ENCODE data around the gene SH2D1B.

Gene SH2D1B

DNA sequence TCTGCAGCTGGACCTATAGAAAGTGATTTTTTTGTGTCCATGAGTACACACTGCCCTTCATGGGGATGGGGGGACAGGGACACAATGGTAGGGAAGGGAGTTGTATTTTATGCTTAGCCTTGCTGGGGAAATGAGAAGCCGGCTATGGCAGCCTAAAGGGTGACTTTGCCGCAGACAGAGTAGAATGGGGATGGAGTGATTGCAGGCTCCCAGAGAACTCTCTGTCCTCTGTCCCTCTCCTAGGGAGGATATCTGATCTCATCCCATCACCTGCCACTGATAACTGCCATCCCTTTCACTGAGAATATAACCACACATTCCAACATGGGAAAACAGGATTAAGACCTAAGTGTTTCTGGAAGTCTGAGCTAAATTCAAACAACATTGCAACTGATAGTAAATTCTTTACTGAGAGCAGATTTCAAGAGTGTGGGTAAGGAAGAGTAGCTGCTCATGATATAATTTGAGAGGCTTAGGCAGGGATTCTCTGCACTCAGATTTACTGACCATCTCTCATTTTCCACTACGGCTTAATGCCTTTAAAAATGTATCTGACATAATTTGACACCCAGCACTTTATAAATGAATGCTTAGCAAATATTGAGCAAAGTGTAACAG, 13.9 kb downstream of the SH2D1B start:
- no peak for DNase-seq

DNA sequence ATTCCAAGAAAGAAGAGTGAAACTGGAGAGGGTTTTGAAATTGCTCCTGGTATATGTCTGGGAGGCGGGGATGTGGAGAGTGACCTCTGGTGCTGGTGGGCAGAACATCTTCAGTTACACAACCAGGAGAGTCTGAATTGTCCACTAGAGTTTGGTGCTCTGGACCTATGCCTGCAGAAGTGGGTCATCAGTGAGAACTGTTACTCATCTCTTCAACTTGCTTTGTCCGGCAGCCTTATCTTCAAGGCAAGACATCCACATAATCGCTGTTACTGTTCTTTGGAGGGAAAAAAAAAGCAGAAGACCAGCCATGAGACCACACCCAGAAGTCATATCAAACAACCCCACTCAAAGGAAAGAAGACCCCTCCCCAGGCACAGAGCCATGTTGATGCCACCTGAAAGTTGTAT, 14.9 kb downstream of the SH2D1B start:
- no peak for DNase-seq

DNA sequence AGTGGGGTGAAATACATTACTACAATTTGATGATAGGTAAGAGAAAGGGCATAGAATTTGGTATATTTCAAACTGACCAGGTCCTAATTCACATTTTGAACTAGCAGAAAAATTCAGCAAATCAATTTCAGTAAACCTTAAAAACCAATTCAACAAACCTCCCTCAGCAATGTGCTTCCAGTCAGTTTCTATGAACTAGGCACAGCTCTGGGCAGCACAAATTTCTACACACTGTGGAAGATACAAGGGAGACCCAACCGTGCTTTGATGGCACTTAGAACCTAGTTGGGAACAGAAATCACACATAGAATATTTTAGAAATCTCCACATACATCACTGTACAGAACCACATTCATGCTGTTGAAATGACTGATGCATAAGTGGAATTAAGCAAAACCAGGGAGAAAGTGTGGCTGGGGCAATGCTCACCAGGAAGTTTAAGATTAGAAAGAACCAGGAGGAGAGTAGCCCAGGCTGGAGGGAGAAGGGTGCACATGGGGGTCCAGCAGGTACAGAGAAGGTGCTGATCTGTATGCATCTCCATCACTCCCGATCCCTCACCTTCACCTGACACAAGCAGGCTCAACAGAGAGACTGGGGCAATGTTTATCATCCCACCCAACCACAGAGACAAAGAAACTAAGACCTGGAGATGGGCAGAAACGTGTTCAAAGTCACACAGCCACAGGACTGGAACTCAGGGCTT, 15.6 kb downstream of the SH2D1B start:
- no peak for DNase-seq

DNA sequence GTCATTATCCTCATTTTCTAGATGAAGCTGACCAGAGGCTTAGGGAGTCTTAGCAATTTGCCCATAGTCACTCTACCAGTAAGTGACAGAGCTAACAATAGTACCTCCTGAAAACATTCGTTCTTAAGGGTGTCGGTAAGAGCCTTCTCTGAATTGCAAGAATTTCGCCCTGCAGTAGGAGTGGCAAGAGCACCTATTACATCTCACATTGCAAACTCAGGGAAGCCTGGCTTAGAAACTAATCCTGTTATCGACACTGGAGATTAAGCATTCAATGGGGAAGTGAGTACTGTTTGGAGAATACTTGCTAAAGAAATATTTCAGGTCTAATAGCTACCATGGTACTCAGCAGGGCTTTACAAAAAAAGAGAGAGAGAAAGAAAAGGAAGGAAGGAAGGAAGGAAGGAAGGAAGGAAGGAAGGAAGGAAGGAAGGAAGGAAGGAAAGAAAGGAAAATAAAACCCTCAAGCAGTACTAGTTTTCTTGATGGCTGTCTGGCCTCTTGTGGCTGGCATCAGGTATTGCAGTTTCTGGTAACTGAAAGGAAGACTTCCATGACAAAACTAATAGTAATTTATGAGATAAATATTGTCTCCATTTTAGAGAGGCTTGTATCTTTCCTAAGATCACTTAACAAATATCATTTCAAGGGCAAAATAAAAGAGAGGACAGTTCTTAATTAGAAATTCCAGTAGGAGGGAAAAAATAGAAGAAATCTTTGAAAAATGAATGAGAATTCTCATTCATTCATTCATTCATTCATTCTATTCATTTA, 20.0 kb downstream of the SH2D1B start:
- DNase-seq, result no peak

DNA sequence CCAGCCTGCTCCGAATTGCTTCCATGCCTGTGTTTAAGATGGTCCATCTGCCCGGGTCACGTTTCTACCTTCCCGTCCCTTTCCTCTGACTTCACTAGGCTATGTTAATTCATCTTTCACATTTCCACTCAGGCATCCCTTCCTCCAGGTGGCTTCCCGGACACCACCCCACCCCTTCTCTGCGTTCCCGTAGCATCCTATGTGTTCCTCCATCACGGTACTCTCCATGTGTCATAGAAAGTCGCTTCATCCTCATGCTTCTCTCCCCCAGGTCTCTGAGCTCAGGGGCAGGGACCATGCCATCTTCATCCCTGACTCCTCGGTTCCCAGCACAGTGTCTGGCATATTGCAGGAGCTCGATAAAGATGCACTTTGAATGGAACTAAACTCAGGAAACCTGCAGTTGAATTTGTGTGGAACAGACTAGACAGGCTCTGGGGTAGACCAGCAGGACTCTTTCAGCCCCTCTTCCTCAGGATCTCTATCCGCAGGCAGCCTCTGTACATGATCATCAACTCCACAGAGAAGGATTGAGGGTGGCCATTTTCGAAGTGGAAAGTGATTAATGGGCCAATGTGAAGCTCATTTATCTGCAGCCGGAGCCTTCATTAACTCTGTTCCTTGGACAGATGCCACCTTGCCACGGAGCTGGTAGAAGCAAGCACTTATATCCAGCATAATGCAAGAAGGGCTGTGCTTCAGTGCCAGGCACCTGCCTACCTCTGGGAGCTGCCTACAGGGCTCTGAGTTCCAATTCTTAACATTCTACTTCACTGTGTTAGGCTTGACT, 21.3 kb downstream of the SH2D1B start:
- no peak for DNase-seq

DNA sequence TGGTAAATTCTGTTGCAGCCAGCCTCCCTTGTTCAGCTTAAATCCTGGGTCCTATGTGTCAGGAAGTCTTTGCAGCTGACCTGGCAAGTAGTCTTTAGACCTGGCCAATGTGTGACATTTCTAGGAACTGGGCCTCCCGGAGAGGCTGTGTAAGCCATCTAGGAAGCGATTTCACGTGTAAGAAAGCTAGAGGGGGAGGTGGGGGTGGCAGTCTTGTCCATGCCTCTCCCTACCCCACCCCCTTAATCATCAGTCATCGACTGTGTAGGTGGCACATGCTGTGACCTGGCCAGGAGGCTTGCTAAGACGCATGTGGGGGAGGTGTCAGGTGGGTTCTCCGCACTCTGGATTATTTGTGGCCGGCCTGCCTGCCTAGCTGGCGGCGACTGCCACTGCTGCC, 22.0 kb downstream of the SH2D1B start:
- no peak for DNase-seq

DNA sequence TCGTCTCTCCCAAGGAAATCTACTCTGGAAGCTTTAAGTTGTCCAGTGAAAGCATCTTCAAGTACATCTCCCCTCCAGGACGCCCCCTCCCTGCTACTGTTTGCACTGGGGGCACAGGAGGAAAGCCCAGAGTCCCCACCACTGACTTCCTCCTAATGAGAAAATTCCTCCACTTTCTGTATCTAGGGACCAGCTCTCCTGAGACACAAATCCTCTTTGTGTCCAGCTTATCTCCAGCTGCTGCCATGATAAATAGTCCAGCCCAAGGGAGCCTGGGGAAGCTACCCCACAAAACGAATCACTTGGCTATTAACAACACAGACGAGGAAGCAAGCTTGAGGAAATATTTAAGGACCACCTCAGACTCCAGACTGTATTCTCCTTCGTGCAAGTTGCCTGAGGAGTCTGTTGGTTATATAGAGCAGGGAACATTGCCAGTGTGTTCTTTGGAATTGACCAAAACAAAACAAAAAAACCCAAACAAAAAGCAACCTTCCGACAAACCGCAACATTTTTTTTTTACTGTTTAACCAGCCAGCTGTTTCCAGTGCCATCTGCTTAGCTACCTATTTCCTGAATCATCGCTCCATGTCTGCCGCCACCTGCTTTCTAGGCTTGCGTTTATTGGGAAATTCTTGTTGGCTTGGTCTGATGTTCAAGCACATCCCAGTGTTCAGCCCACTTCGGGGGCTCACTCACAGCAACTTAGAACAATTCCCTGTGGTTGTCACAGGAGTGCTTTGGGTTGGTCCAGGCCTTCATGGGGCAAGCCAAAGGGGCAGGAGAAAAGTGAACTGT, 22.7 kb downstream of the SH2D1B start:
- DNase-seq, result no peak

DNA sequence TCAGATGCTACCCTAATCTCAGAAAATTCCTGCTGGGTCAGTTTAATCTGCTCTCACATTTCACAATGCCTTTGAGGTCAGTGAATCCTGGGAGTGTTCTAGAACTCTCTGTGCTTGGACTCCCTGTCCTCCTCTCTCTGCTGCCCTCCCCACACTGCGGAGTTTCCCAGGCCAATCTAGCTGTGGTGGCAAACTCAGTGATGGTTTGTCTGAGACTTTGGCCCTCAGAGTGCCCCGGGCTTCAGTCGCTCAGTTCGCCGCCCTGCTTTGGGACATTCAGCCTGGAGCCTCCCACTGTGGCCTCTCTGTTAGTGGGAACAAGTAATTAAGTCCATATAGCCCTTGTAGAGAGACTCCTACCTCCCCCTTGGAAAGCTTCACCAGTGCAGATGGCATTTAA, 23.3 kb downstream of the SH2D1B start:
- no peak for DNase-seq

DNA sequence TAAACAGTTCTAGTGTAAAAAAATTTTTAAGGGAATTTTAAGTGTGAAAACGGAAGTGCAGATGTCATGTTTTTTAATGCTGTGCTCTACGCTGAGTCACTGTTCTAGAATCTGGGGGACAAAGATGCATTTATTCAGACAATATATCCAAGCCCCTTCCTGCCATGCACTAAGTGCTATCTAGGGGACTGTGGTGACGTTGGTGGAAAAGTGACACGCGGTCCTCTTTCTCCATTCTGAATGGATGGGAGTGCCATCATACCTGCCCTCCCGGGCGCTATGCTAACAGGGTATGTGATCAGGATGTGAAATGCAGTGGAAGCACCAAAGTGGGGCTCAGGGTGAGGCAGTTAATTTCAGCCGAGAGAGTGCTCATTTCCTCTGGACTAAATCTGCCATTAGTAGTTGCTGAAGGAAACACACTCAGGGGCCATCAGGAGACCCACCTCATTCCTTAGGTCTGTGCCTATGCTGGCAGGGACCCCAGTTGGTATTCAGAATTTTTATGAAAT, 23.8 kb downstream of the SH2D1B start:
- DNase-seq, result no peak

DNA sequence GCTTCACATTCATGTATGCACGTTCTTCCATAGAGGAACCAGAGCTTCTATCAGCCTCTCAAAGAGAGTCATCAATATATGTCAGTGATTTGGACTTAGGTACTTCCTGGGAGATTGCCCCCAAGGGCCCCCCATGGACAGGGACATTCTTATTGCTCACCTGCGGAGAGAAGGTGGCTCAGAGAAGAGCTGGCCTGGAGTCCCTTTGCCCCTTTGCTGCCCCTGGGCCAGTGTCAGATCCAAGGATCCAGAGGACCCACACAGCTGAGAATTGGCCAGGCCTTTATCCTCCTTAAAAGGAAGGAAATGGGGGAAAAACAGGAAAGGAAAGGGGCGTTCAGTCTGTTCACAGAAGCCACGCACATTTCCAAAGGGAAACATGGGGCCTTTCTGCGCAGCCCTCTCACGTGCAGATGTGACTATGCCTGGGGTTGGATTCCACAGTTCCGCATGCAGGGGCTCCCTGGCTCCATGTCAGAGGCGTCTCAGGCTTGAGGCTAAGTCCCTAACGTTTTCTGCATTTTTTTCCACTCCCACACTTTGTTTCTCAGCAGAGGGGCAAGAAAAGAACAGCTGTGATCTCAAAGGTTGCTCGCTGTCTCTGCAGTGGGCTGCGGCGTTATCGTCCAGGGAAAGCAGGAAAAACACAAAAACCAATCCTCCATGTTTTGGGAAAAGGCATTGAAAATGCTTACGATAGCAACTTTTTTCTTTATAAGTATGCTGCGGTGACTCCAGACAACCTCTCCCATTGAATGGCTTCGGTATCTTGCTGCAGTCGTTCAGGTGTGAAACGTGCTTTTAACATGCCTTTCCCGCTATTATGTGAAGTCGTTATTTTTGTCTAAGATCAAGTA, 24.5 kb downstream of the SH2D1B start:
- DNase-seq, result no peak

DNA sequence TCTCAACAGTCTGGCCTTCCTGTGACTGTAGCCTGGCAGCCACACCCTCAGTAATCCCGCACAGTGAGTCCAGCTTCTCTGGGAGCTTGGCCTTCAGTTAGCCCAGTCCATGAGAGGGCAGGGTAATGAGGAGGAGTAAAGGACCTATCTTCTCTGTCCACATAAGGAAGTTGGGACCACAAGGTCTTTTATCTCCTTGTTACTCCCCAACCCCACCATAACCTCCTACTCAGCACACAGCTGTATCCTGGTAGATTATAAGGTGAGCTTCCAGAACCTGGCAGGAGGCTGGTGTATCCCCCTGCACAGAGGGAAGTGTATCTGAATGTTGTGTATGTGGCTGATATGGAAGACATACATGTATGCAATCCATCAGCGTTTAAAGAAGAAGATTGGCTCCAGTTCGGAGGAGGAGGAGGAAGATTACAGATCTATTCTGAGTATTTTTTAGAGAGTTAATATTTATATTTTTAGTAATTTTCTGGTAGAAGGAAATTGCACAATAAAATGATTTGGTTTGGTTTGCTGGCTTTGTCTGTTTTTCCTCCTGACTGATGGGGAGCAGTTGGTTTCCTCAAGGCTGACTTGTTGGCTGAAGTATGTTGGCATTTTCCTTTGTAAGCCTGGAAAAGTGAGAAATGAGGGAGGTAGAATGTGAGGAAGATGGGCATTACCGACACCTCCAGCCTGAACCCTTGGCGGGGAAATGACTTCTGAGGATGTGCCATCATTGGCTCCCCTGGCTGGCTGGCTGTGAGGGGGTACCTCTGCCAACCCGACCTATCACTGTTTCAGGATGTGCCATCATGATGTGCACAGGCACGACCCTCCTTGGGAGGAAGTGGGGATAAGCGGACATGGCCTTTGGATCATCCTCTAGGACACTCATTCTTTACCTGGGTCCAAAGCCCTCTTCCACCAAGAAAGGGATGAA, 25.4 kb downstream of the SH2D1B start:
- no peak for DNase-seq

DNA sequence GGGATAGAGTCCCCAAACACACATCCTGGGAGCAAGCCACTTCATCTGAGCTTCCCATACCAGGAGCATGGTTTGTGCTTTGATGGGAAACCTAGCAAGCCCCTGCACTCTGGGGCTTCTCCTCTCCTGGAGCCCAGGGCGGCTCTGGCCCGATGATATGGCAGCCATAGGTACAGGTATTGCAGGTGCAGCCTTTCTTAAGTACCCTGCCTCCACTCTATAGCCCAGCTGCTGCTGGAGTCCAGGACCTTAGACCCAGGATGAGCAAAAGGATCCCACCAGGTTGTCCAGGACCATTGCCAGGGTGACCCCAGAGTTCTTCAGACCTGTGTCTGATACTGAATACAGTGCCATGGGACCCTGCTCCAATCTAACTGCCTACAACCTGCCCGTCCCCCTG, 26.2 kb downstream of the SH2D1B start:
- DNase-seq, result no peak

DNA sequence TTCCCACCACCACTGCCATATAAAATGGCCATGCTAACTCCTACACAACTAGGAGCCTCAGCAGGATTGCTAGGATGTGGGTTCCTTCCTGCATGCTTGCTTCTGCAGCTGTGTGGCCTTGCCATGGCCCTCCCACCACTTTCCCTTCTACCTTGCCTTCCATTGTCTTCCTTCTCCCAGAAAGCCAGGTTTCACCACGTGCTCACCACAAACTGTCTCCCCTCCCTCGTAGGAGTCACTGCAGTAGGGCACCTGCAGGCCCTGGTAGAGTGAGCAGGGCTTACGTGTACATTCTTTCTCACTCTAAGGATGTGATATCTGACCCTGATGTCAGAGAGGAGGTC, 26.7 kb downstream of the SH2D1B start:
- DNase-seq, result no peak

DNA sequence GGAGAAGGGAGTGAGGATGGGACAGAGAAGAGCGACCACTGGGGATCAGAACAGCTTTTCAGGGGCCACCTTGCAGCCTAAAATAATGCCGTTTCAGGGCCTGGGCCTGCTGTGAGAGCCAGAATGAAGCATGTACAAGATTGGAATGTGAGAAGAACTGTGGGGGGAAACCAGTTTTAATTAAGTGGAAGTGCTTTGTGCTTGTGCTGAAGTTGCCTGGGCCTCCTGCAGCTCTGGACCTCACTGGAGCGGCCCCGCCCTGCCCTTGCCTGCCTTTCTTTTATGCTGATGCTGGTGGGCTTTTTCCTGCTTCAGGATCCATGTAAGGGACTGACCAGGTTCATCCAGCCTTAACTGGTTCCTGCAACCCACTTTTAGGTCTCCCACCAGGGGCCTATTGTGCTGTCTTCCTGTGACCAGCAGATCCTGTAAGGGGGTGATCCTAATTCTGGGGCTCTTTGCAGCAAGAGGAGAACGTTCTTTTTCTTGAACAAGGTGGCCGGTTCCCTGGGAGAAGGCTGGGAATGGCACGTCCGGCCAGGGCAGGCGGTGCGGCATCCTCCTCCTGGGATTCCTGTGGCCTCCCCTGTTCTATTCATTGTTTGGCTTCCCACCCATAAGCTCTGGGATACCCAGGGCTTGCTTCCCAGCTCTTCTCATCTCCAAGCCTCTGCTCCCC, 27.2 kb downstream of the SH2D1B start:
- DNase-seq, result no peak

DNA sequence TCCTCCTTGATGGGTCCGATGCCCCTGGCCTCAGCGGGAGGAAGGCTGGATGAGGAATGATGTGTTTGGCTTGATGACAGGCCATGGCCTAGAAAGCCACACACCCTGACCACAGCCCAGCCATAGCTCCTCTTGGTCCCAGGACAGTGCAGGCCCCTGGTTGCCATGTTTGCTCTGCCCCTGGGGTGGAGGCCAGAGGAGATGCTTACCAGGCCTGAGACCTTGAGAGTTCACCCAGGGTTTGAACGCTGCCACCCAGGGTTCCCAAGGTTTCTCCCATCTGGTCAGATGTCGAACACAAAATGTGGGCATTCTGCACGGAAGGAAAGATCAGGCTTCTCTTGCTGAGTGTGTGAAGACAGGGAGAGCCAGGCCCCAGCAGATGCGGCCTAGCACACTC, 27.8 kb downstream of the SH2D1B start:
- no peak for DNase-seq

DNA sequence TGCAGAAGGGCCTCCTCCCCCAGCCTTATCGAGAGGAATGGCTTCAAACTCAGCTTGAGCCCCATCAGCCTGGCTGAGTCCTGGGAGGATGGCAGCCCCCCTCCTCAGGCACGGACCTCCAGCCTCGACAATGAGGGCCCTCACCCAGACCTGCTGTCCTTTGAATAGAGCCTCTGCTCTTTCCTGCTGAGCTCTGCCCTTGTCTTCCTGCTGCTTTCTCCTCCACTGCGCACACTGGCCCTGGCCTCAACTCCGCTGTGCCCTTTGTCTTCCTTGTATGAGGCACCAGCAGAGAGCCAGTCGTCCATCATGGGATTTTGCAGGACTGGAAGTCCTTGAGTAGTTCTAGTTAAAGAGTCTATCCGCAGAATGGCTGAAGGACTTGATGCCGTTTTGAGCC, 28.4 kb downstream of the SH2D1B start:
- DNase-seq, result no peak

DNA sequence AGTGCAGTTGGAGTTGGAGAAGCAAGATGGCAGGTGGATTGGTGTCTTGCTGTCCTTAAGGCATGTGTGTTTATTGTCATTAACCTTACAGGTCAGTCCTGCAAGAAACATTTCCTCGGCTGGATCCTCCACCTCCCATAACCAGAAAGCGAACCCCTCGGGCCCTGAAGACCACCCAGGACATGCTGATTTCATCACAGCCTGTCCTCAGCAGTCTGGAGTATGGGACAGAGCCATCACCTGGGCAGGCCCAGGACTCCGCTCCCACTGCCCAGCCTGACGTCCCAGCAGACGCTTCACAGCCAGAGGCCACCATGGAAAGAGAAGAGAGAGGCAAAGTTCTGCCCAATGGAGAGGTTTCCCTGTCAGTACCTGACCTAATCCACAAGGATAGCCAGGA, 28.8 kb downstream of the SH2D1B start:
- no peak for DNase-seq

DNA sequence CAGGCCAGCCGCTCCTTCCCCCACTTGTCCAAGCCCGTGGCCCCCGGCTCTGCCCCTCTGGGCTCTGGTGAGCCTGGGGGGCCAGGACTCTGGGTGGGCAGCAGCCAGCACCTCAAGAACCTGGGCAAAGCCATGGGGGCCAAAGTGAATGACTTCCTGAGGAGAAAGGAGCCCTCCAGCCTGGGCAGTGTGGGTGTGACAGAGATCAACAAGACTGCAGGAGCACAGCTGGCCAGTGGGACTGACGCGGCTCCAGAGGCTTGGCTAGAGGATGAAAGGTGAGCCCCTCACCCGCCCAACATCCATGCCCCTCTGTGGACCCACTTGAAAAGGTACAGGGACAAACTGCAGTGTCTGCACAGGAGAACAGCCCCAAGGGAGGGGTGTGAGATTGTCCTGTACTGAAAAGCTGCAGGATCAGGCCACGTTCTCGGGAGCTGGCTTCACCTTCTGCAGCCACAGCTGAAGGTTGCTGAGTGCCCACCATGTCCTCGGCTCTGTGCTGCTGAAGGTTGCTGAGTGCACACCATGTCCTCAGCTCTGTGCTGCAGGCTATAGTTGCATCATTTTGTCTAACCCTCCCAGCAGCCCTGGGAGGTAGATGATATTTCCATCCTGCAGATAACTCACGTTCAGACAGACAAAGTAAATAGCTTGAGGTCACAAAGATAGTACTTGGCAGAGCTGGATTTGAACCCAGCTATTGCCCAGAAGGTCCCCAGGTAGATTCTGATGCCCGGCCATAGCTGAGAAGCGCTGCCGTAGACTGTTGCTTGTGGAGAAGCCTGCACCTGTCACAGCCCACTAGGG, 29.8 kb downstream of the SH2D1B start:
- no peak for DNase-seq

DNA sequence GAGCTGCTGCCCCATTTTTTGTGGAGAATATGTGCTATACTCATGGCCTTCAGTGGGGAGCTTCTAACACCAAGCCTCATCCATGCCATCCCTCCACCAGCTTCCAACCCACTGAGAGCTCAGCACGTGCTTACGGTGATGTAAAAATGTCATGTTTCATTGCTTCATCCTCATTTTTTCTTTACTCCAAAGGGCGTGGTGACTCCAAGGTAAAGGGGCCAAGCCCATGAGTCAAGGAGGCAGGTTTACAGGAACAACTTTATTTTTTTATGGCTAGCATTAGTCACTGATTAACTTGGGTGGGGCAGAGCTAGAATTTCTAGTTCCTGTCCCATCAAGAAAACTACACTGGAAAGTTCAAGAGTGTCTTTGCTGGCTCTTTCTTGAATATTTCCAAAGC, 30.6 kb downstream of the SH2D1B start, which contains the start of gene C1orf226:
C1orf226 (plus strand) TSS at position 346 of the 400 bp plus-strand sequence. CDS start 174 bp downstream, outside the sequence.
- no peak for DNase-seq
